CD4-positive, alpha-beta T cell treated with Interleukin-17A for 1 hour (primary cell): ENCODE data around the gene RAB19.
"Not testable (repeated sequence)": the region's sequence is repeated elsewhere in the genome, so short reads cannot be mapped to it uniquely, and the experiment has no call there.

Experiments
- DNase-seq: peaks from one replicate; pipeline ENCODE4 v3.0.0-alpha.2; 2020

Gene RAB19

DNA sequence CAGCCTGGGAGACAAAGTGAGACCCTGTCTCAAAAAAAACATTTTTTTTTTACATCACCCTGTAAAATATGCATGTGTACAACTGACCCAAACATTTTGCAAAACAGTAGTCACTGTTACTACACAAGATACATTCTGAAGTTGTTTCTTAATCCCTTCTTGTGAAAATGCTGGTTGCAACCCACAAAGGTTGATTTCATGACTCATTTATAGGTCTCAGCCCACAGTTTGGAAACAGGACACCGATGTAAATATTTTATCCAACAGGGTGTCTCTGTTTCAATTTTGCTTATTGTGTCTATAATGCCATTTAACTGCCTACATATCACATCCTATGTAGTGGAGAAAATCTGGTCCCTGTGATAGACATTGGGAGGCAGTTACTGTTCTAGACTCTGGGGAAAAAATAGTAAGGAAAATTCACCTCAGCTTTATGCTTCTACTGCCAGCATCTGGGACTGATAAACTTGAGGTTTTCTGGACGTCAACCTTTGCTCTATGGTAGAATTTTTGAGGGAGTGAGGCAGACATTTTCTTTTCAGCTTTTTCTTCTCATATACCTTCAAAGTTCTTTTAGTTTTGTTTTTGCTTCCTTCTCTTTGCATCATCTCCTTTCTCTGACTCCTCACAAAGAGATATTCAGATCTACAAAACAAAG lies 1.6 kb upstream of the RAB19 start:
- no peak for DNase-seq

GRCh38 chr7:140404565-140405065 lies 757 bp downstream of the RAB19 start:
- DNase-seq: no peak

DNA sequence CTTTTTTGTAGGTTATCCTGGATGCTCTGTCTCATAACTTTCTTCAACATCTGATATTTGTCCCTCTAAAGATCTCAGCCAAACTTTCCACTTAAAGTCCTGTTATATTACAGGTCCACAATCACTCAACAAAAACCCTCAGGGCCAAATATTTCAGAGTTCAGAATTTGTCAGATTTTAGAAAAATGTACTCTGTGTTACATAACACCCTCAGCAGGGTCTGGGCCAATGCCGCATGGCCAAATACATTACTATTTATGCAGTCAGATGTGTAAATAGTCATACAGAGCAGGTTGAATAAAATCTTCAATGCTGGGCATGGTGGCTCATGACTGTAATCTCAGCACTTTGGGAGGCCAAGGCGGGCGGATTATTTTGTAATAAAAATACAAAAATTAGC lies 11.5 kb downstream of the RAB19 start:
- DNase-seq: no peak

GRCh38 chr7:140415816-140416215 lies 12.0 kb downstream of the RAB19 start:
- DNase-seq: not testable (repeated sequence)

DNA sequence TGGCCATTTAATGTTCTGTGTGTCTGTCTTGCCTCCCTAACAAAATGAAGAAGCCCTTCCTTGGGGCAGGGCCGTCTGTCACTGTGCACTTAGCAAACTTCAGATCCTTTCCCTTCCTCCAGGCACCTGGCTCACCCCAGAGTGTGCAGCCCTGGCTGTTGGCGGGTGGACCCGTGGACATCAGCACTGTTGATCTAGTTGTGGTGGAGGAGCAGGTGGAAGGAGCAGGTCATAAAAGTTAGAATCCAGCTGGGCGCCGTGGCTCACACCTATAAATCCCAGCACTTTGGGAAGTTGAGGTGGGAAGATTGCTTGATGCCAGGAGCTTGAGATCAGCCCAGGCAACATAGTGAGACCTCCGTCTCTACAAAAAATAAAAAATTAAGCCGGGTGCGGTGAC lies 12.7 kb downstream of the RAB19 start:
- no peak for DNase-seq

GRCh38 chr7:140417456-140418155 lies 13.7 kb downstream of the RAB19 start:
- DNase-seq: no peak

- not testable (repeated sequence) for DNase-seq
Observed at GRCh38 chr7:140418156-140418472, 14.3 kb downstream of the RAB19 start.

- DNase-seq: no peak
Observed at GRCh38 chr7:140418653-140419052, 14.8 kb downstream of the RAB19 start.

GRCh38 chr7:140421521-140421920 lies 17.7 kb downstream of the RAB19 start:
- no peak for DNase-seq

DNA sequence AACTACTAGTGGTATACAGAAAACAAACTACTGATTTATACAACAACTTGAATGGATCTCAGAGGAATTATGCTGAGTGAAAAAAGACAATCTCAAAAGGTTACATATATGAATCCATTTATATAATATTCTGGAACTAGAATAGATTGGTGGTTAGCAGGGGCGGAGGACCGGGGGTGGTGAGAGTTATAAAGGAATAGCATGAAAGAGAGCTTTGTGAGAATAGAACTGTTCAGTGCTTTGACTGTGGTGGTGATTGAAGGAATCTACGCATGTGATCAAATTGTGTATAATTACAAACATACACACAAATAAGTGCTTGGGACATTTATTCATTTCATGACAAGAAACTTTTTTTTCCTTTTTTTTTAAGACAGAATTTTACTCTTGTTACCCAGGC lies 19.6 kb downstream of the RAB19 start:
- no peak for DNase-seq

DNA sequence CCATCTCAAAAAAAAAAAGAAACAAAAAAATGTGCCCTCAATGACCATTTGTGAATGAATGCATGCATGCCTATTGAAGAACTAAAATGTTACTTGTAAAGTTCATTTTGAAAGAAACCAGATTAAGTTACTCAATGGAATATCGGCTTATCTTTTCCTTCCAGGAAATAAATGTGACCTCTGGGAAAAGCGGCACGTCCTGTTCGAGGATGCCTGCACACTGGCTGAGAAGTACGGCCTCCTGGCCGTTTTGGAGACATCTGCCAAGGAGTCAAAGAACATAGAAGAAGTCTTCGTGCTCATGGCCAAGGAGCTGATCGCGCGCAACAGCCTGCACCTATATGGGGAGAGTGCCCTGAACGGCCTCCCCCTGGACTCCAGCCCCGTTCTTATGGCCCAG lies 21.9 kb downstream of the RAB19 start:
- no peak for DNase-seq

DNA sequence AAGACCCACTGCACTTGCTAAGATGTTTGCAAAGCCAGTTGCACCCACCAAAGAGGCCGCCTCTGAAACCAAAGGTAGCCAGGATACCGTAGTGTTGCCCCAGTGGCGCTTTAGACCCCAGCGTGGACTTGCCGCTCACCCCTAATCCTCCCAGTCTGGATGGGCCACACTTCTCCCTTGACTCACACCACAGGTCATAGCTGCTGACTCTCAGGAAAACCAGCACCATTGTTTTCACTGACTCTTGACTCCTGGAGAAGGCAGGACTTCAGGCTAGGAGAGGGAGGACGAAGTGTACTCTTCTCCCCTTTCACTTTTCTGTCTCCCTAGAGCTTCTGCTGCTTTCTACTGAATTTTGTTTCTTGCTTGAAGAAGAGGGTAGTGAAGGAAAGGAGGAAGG lies 22.3 kb downstream of the RAB19 start:
- no peak for DNase-seq

- DNase-seq: no peak
Observed at GRCh38 chr7:140433396-140433795, 29.5 kb downstream of the RAB19 start.

- no peak for DNase-seq
Observed at GRCh38 chr7:140435252-140435895, 31.5 kb downstream of the RAB19 start.

GRCh38 chr7:140439359-140439758 lies 35.5 kb downstream of the RAB19 start:
- DNase-seq: no peak

DNA sequence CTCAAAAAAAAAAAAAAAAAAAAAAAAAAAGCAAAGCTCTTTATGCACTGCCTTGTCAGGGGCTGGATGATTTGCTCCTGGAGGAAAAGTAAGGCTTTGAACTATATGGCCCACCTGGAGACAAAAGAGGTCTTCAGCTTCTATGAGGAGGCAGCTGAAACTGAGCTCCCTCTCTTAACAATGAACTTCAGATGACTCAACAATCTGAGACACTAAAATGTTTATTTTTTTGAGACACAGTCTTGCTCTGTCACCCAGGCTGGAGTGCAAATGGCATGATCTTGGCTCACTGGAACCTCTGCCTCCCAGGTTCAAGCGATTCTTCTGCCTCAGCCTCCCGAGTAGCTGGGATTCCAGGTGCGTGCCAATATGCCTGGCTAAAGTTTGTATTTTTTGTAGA lies 36.7 kb downstream of the RAB19 start:
- DNase-seq: no peak

GRCh38 chr7:140441519-140441918 lies 37.7 kb downstream of the RAB19 start:
- no peak for DNase-seq

- no peak for DNase-seq
Observed at GRCh38 chr7:140446467-140446866, 42.6 kb downstream of the RAB19 start.

GRCh38 chr7:140447841-140448240 lies 44.0 kb downstream of the RAB19 start:
- DNase-seq: no peak

- no peak for DNase-seq
Observed at GRCh38 chr7:140448781-140449480, 45.1 kb downstream of the RAB19 start.

DNA sequence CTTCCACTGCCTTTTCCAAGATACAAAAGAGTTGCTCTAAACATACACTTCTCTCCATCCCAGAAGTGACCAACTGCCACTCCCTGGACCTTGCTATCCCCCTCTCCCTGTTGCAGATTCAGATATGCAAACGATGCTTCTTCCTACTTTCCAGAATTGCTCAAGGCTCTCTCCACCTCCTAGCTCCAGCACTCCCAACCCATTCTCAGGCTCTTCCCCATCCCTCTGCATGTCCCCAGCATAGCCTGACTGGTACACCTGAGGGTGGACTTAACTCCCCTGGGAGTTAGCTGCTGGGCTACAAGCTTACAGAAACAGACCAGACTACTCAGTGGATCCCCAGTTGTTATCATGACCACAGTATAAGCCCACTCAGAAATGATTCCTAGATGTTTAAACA lies 47.9 kb downstream of the RAB19 start:
- no peak for DNase-seq

GRCh38 chr7:140453273-140453672 lies 49.4 kb downstream of the RAB19 start:
- DNase-seq: no peak

DNA sequence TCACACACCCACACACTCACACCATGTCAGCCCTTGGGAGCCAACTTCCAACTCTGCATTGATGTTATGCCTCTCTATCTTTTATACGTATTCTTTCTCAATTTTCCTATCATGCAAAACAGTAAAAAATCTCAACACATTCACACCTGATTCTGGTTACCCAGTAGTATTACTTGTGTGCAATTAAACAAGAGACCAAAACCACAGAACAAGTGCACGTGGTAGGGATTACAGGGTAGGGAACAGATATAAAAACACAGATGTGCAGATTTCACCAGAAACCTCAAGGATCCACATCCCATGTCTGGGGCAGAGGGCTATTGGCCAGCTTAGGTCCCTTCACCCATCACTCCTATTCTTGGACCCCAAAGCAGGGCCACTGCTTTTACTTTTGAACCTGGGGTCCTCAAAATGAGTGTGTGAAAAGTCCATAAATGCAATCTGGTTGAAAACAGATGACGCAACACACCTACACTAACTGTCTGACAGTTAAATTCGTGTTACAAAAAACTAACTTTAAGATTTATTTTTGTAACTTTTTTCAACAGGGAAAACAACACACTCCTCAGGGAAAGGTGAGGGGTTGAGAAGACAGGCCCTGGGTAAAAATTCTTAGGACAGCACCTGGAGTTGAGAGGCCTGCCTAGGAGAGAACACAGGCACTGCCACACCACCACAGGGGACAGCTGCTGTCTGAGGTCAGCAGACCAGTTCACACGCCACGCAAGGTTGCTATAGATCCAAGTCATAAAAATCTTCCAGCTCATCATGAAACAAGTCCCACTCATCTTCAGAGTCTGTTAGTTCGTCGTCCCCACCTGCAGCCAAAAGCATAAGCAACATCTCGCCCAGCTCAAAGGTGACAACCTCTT lies 50.2 kb downstream of the RAB19 start:
- DNase-seq: not testable (repeated sequence)
